ENCODE data around the gene KIF21A. TPM values are rescaled to one million over a fixed set of nuclear protein-coding genes. Genes with fewer than 3 reads are reported as not detected.
"Not testable (repeated sequence)": the region's sequence is repeated elsewhere in the genome, so short reads cannot be mapped to it uniquely, and the experiment has no call there.

Gene KIF21A
- total RNA-seq, 1 donor from 2014 or later, result 14.5 TPM

DNA sequence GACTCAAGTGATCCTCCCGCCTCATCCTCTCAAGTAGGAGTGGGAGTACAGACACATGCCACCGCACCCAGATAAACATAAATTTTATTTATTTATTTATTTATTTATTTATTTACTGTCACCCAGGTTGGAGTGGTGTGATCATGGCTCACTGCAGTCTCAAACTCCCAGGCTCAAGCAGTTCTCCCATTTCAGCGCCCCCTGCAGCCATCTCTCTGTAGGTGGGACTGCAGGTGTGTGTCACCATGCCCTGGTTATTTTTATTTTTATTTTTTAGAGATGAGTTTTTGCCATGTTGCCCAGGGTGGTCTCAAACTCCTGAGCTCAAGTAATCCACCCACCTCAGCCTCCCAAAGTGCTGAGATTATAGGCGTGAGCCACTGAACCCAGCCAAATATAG, 33.2 kb upstream of the KIF21A start:
- TF ChIP-seq, protein P1, sequence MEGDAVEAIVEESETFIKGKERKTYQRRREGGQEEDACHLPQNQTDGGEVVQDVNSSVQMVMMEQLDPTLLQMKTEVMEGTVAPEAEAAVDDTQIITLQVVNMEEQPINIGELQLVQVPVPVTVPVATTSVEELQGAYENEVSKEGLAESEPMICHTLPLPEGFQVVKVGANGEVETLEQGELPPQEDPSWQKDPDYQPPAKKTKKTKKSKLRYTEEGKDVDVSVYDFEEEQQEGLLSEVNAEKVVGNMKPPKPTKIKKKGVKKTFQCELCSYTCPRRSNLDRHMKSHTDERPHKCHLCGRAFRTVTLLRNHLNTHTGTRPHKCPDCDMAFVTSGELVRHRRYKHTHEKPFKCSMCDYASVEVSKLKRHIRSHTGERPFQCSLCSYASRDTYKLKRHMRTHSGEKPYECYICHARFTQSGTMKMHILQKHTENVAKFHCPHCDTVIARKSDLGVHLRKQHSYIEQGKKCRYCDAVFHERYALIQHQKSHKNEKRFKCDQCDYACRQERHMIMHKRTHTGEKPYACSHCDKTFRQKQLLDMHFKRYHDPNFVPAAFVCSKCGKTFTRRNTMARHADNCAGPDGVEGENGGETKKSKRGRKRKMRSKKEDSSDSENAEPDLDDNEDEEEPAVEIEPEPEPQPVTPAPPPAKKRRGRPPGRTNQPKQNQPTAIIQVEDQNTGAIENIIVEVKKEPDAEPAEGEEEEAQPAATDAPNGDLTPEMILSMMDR (conservative IDR thresholded peaks at IDR 0.05; ENCODE audit: low read depth, low read length), result no peak
- no peak for DNase-seq (ENCODE audit: low read depth)
- no peak overlapping the region for H3K4me3 ChIP-seq (ENCODE audit: low read depth, low read length)

DNA sequence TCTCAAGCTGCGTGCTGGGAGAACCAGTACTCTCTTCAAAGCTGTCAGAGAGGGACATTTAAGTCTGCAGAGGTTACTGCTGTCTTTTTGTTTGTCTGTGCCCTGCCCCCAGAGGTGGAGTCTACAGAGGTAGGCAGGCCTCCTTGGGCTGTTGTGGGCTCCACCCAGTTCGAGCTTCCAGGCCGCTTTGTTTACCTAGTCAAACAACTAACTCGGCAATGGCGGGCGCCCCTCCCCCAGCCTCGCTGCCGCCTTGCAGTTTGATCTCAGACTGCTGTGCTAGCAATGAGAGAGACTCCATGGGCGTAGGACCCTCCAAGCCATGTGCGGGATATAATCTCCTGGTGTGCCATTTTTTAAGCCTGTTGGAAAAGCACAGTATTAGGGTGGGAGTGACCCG, 32.2 kb upstream of the KIF21A start:
- DNase-seq (ENCODE audit: low read depth); H3K4me3 ChIP-seq (ENCODE audit: low read depth, low read length): not testable (repeated sequence)

- no peak overlapping the region for H3K4me3 ChIP-seq (ENCODE audit: low read depth, low read length)
- TF ChIP-seq, protein P1 (conservative IDR thresholded peaks at IDR 0.05; ENCODE audit: low read depth, low read length), result no peak
- no peak for DNase-seq (ENCODE audit: low read depth)
These were observed 24.5 kb upstream of the KIF21A start for GRCh38 chr12:39467432-39467870.

- TF ChIP-seq, protein P1 (conservative IDR thresholded peaks at IDR 0.05; ENCODE audit: low read depth, low read length), result no peak
These were observed 22.2 kb upstream of the KIF21A start for GRCh38 chr12:39464976-39465695.

DNA sequence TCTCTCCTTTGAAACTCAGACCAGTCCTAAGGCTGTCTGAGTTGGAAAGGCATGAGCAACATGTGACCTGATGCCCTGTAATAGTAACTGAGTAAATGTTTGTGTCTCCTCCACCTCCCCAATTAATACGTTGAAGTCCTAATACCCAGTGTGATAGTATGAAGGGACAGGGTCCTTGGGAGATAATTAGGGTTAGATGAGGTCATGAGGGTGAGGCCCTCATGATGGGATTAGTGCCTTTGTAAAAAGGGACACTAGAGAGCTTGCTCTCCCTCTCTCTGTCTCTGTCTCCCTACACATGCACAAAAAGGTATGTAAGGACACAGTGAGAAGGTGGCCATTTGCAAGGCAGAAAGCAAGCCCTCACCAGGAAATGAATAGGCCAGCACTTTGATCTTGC, 18.1 kb upstream of the KIF21A start:
- TF ChIP-seq, protein P1 (conservative IDR thresholded peaks at IDR 0.05; ENCODE audit: low read depth, low read length), result no peak
- no peak overlapping the region for H3K4me3 ChIP-seq (ENCODE audit: low read depth, low read length)
- DNase-seq (ENCODE audit: low read depth), result no peak

More at GRCh38 chr12:39464976-39465695, 22.2 kb upstream of the KIF21A start:
- DNase-seq (ENCODE audit: low read depth), result no peak
- H3K4me3 ChIP-seq (ENCODE audit: low read depth, low read length), result no peak overlapping the region

GRCh38 chr12:39459027-39459434, 16.1 kb upstream of the KIF21A start:
- DNase-seq (ENCODE audit: low read depth), result no peak
- TF ChIP-seq, protein P1 (conservative IDR thresholded peaks at IDR 0.05; ENCODE audit: low read depth, low read length), result no peak

DNA sequence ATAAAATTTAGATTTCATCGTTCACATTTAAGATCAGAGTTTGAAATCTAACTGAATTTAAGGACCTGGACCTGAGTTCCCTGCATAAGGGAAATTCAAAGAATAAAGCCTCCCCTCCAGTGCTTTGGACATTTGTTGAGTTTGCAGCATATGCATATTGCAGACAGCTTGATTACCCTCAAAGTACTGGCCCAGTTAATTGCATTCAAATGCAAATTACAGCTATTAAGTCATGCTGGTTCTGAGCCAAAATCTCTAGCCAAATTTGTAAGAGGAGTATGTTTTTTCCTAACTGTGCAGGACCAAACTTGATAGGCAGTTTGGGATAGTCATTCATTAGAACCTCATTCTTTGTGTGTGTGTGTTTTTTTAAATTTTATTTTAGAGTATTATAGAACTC, 9.1 kb upstream of the KIF21A start:
- TF ChIP-seq, protein P1 (conservative IDR thresholded peaks at IDR 0.05; ENCODE audit: low read depth, low read length), result no peak
- H3K4me3 ChIP-seq (ENCODE audit: low read depth, low read length), result no peak overlapping the region
- no peak for DNase-seq (ENCODE audit: low read depth)

More at GRCh38 chr12:39459027-39459434, 16.1 kb upstream of the KIF21A start:
- no peak overlapping the region for H3K4me3 ChIP-seq (ENCODE audit: low read depth, low read length)

Data from epithelial cell of proximal tubule (primary cell).